GM13977 (cell line): Measurements from ENCODE around the gene LTBP1.

Experiments
- DNase-seq: peaks from one replicate; pipeline ENCODE4 v3.0.0; 2012; ENCODE audit warnings: low spot score
- in situ Hi-C: fragments of 300-500 bp; cut with MboI; formaldehyde crosslinking; loops from one replicate; pipeline ENCODE4 v1.12.0; 2022; ENCODE audit warnings: low sequenced_read_pairs, low pct_unique_long_range_greater_than_20kb, mixed read lengths, inconsistent platforms; ENCODE audit not compliant: unreplicated experiment
- TF ChIP-seq, protein P1 (sequence below): IDR thresholded peaks from 2 replicates; pipeline ENCODE4 v1.5.1; 2012; ENCODE audit warnings: mild to moderate bottlenecking, control low read depth; ENCODE audit not compliant: insufficient read depth; ENCODE audit errors: extremely low read depth, missing control alignments

Gene LTBP1

DNA sequence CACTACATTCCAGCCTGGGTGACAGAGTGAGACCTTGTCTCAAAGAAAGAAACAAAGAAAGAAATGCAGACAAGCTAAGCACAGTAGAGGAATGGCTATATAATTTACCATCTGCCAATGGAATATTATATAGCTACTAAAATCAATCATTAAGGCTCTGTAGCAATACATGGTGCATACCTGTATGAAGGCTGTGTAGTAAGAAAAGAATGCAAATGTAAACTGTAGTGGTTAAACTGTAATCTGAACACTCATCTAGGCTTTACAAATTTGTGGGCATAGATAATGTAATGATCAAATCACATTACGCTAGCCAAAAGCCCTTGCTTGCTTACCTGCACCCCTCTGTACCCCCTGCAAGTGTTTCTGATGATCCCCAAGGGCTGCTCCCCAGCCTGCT, 230.9 kb downstream of the LTBP1 start:
- TF ChIP-seq, protein P1, sequence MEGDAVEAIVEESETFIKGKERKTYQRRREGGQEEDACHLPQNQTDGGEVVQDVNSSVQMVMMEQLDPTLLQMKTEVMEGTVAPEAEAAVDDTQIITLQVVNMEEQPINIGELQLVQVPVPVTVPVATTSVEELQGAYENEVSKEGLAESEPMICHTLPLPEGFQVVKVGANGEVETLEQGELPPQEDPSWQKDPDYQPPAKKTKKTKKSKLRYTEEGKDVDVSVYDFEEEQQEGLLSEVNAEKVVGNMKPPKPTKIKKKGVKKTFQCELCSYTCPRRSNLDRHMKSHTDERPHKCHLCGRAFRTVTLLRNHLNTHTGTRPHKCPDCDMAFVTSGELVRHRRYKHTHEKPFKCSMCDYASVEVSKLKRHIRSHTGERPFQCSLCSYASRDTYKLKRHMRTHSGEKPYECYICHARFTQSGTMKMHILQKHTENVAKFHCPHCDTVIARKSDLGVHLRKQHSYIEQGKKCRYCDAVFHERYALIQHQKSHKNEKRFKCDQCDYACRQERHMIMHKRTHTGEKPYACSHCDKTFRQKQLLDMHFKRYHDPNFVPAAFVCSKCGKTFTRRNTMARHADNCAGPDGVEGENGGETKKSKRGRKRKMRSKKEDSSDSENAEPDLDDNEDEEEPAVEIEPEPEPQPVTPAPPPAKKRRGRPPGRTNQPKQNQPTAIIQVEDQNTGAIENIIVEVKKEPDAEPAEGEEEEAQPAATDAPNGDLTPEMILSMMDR, result no peak
- in situ Hi-C loops, result no loop called here
- DNase-seq, result no peak

DNA sequence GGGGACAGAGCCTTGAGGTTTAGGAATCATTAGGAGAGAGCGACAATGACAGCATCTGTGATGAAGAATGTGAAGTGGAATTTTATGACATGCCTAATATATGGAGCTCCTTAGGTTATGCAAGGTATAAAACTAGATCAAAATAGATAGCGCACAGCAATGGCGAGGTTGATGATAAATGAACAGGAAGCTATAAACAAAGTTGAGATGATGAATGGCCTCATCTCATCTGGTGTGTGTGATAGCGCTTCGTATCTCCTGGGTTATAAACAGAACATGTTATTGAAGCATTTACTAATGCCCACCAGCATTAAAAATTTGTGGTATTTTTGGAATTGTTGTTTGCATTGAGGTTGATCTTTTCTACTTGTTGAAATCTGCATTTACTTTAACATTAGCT, 231.5 kb downstream of the LTBP1 start:
- TF ChIP-seq, protein P1, result no peak
- DNase-seq, result no peak
- in situ Hi-C loops, result no loop called here

DNA sequence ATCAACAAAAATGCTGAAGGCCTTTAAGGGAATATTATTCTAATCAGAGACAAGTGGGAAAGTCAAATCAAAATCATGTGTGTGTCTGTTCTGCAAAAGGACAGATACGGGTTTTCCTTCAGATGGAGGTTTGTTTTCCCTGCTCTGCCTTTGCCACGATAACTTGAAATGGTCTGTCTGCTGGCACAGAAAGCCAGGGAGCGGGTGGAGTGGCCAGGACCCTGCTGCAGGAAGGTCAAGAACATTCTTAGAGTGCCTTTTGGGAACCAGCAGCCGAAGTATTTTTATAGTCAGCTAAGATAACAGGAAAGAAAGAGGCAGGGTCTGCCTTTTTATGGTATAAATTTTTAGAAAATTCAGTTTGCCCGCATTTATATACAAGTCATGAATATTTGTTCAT, 234.2 kb downstream of the LTBP1 start:
- DNase-seq, result no peak
- TF ChIP-seq, protein P1, result no peak
- in situ Hi-C loops, result no loop called here

DNA sequence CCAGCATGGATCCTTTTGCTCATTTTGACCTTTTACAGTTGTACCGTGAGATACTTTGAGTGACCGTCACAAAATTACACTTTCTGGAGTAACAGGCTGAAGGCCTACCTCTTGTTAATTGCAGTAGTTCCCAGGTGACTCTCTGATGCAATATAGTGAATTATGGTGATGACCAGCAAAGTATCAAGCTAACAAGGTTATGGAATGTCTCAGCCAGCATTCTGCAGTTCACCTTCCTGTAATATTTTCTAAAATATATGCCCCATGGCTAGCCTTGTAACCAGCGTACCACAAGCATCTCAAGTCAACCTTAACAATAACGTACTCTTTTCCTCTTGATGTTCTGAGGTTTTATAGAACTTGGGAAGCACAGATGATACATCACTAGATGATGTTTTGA, 234.7 kb downstream of the LTBP1 start:
- TF ChIP-seq, protein P1, result no peak
- in situ Hi-C loops, result no loop called here
- no peak for DNase-seq

DNA sequence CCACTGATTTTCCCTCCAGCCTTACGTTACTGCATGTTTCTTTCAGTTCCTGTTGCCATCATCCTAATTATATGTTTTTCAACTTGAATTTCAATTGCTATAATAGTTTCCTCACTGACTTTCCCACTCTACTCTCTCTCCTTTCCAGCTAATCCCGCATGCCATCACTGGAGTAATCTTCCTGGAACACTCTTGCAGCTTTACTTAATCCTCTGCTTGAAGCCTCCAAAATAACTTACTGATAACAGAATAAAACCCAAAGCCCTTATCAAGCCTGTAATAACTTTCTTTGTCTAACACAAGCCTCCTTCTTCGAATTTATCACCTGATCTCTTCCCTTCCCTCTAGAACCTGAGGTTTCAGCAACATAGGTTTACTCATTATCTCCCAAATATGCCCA, 237.3 kb downstream of the LTBP1 start:
- in situ Hi-C loops, result no loop called here

DNA sequence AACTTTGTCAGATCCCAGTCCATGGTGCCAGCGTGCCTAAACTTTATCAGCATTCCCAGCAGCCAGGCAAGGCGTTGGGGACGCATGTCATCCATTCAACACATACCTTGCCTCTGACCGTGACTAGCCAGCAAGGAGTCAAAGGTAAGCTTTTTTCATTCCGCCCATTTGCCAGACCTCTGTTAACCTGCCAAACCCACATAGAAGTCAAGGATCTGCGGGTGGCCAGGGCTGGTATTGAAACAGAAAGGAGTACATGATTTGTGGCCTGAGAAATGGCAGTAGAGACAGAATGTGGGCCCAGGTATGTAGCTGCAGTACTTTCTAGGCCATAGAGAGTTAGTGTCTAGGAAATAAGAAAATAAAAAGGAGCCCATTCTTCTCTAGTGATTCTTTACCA, 240.2 kb downstream of the LTBP1 start:
- TF ChIP-seq, protein P1, result no peak
- in situ Hi-C loops, result no loop called here
- DNase-seq, result no peak

More for the DNA sequence above, 237.3 kb downstream of the LTBP1 start:
- DNase-seq, result no peak
- TF ChIP-seq, protein P1, result no peak

DNA sequence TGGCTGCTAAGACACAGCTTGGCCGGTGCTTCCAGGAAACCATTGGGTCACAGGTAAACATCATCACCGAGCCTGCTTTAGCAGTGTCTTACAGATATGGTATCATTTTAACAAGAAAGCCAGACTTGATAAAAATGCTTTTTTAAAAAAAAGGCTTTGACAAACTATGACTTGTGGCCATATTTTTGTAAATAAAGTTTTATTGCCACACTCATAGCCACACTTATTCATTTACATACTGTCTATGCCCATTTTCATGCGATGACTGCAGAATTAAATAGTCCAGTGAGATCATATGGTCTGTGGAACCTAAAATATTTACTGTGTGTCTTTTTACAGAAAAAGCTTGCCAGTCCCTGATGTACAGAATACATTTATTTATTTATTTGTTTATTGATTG, 242.0 kb downstream of the LTBP1 start:
- TF ChIP-seq, protein P1, result no peak
- in situ Hi-C loops, result no loop called here
- DNase-seq, result no peak
